Cardiac muscle cell (in vitro differentiated cells and primary cell): Measurements from ENCODE around the gene LAMA3. TPM values are rescaled to one million over a fixed set of nuclear protein-coding genes. Genes with fewer than 3 reads are reported as not detected.

Experiments used
- DNase-seq, 2 donors: peaks; one replicate each; pipeline versions ENCODE4 v3.0.0 to v3.0.0-alpha.2; 2010 to 2017; ENCODE audit warnings: low read depth in 1 of 2, low spot score in 1 of 2
- H3K27ac ChIP-seq: fragments of 200-600 bp; sonication (generic); 2 replicates; pipeline ENCODE4 v1.5.1; 2016
- H3K27me3 ChIP-seq: fragments of 200-600 bp; sonication (generic); 2 replicates; pipeline ENCODE4 v1.6.0; 2016; ENCODE audit warnings: control low read depth
- H3K36me3 ChIP-seq: fragments of 200-600 bp; sonication (generic); 2 replicates; pipeline ENCODE4 v1.5.1; 2016; ENCODE audit warnings: control low read depth
- H3K4me1 ChIP-seq: fragments of 200-600 bp; sonication (generic); 2 replicates; pipeline ENCODE4 v1.8.1; 2017; ENCODE audit warnings: low read depth, mild to moderate bottlenecking, mixed run types
- H3K4me3 ChIP-seq: fragments of 200-600 bp; sonication (generic); 2 replicates; pipeline ENCODE4 v1.5.1; 2016; ENCODE audit warnings: mild to moderate bottlenecking
- H3K9me3 ChIP-seq: fragments of 200-600 bp; sonication (generic); 2 replicates; pipeline ENCODE4 v1.5.1; 2017; ENCODE audit warnings: low read depth, mild to moderate bottlenecking, control low read depth
- CTCF ChIP-seq: IDR thresholded peaks from 2 replicates; pipeline ENCODE4 v1.5.1; 2012; ENCODE audit warnings: low read depth, mild to moderate bottlenecking, low read length
- polyA plus RNA-seq: library from polyadenylated mRNA; unstranded; fragments of >200 nt; fragmentation: Nextera tagmentation; extraction: Ambion mirVana; gene quantifications from 2 replicates; pipeline ENCODE4 v1.2.1, GENCODE V29; 2016
- total RNA-seq: library from RNA; depleted of rRNA; stranded (reverse); fragments of >200 nt; gene quantifications from 2 replicates; pipeline ENCODE4 v1.2.3, GENCODE V29; 2016

LAMA3 gene
- total and polyA plus RNA-seq, 2 experiments from 2014 or later, result 0.18 TPM; not detected in 1

GRCh38 chr18:23893653-23894052, 204.4 kb downstream of the LAMA3 start:
- Histone ChIP-seq H3K27me3 (no peaks in the 10 kb centered on the region), H3K9me3 (no peaks in the 10 kb centered on the region), H3K4me3 (no peak overlapping the region), H3K4me1 (no peaks in the 10 kb centered on the region), H3K27ac (no peak overlapping the region), H3K36me3 (no peaks in the 10 kb centered on the region)
- DNase-seq, result no peak
- no peak for TF ChIP-seq CTCF

GRCh38 chr18:23894661-23895175, 205.5 kb downstream of the LAMA3 start:
- Histone ChIP-seq H3K4me3 (no peak overlapping the region), H3K27me3 (no peaks in the 10 kb centered on the region), H3K4me1 (no peaks in the 10 kb centered on the region), H3K36me3 (no peaks in the 10 kb centered on the region), H3K9me3 (no peaks in the 10 kb centered on the region), H3K27ac (no peak overlapping the region)
- no peak for TF ChIP-seq CTCF
- DNase-seq, result no peak

GRCh38 chr18:23897291-23897690, 208.0 kb downstream of the LAMA3 start:
- H3K4me3 ChIP-seq, result no peak overlapping the region
- TF ChIP-seq CTCF, result no peak
- H3K4me1 ChIP-seq, result no peaks in the 10 kb centered on the region
- H3K36me3 ChIP-seq, result no peaks in the 10 kb centered on the region
- H3K27me3 ChIP-seq, result no peaks in the 10 kb centered on the region
- H3K27ac ChIP-seq, result no peak overlapping the region
- H3K9me3 ChIP-seq, result no peaks in the 10 kb centered on the region
- no peak for DNase-seq

GRCh38 chr18:23897733-23898132, 208.5 kb downstream of the LAMA3 start:
- no peaks in the 10 kb centered on the region for H3K27me3 ChIP-seq
- TF ChIP-seq CTCF, result no peak
- no peaks in the 10 kb centered on the region for H3K9me3 ChIP-seq
- H3K27ac ChIP-seq, result no peak overlapping the region
- no peak overlapping the region for H3K4me3 ChIP-seq
- no peaks in the 10 kb centered on the region for H3K36me3 ChIP-seq
- no peaks in the 10 kb centered on the region for H3K4me1 ChIP-seq
- DNase-seq, result no peak

GRCh38 chr18:23900994-23901393, 211.7 kb downstream of the LAMA3 start:
- TF ChIP-seq CTCF, result no peak
- no peaks in the 10 kb centered on the region for H3K27me3 ChIP-seq
- H3K27ac ChIP-seq, result no peak overlapping the region
- no peaks in the 10 kb centered on the region for H3K9me3 ChIP-seq
- H3K4me1 ChIP-seq, result no peaks in the 10 kb centered on the region
- peak in 1 of 2 donors; percentile 38 for DNase-seq
- no peak overlapping the region for H3K4me3 ChIP-seq
- no peaks in the 10 kb centered on the region for H3K36me3 ChIP-seq

GRCh38 chr18:23902396-23902795, 213.1 kb downstream of the LAMA3 start:
- no peaks in the 10 kb centered on the region for H3K9me3 ChIP-seq
- no peak for DNase-seq
- no peaks in the 10 kb centered on the region for H3K27me3 ChIP-seq
- H3K4me1 ChIP-seq, result no peaks in the 10 kb centered on the region
- no peaks in the 10 kb centered on the region for H3K36me3 ChIP-seq
- H3K4me3 ChIP-seq, result no peak overlapping the region
- TF ChIP-seq CTCF, result no peak
- H3K27ac ChIP-seq, result no peak overlapping the region
